K562 (cell line): ENCODE data around the gene TUBB1. TPM values are rescaled to one million over a fixed set of nuclear protein-coding genes. Genes with fewer than 3 reads are reported as not detected.

ENCODE experiments used
- ATAC-seq: fragments of 200-7000 bp; cut with Tn5 transposase; 3 replicates; pipeline ENCODE4 v1.9.1; 2020; ENCODE audit warnings: moderate library complexity
- BruUV-seq: library from RNA; stranded (reverse); fragments of 400-500 nt; replicated peaks from 2 replicates; lab custom pipeline; 2021; lab: Mats Ljungman, UMichigan
- CTCF ChIA-PET: fragments of 300-600 bp; formaldehyde crosslinking; extraction: SDS; loops from one replicate; lab custom pipeline; 2021; ENCODE audit warnings: low intra/inter-chr PET ratio; lab: Yijun Ruan, JAX
- POLR2A ChIA-PET: fragments of 300-600, 350-650 bp; sonication (Branson Sonifier 250); formaldehyde crosslinking; extraction: SDS; loops from one replicate; lab custom pipeline; 2021; ENCODE audit warnings: antibody characterized with exemption, inconsistent platforms; lab: Yijun Ruan, JAX
- DNase-seq, 4 experiments: peaks; one replicate each; pipeline versions ENCODE4 v3.0.0 to v3.0.0-alpha.2; 2011 to 2018; ENCODE audit warnings: low spot score in 3 of 4, mixed read lengths in 3 of 4; ENCODE audit errors: extremely low read depth in 1 of 4
- FAIRE-seq: peaks from 2 replicates; lab custom pipeline; 2011; peaks lifted over from hg19 to GRCh38; lab: Jason Lieb, UNC
- H2AFZ ChIP-seq: 2 replicates; pipeline ENCODE4 v1.6.0; 2011; ENCODE audit warnings: low read depth, low read length, control low read depth, inconsistent platforms
- H3K27ac ChIP-seq: fragments of 200-600 bp; 3 replicates; pipeline ENCODE4 v1.8.0; 2011; ENCODE audit warnings: low read depth, mild to moderate bottlenecking, control low read depth, inconsistent platforms, low read length, moderate library complexity, mixed read lengths; ENCODE audit errors: extremely low read depth
- H3K27me3 ChIP-seq, 2 experiments: fragments of 300-600 bp in 1 of 2; 2 replicates in 1 of 2; 3 replicates in 1 of 2; pipeline versions ENCODE4 v1.6.0 to v1.8.0; 2011; ENCODE audit warnings: inconsistent platforms in 2 of 2, low read length in 2 of 2, mild to moderate bottlenecking in 1 of 2, mixed read lengths in 1 of 2, moderate library complexity in 1 of 2; ENCODE audit not compliant: control insufficient read depth in 2 of 2, insufficient read depth in 2 of 2
- H3K36me3 ChIP-seq: fragments of 300-600 bp; 3 replicates; pipeline ENCODE4 v1.8.0; 2011; ENCODE audit warnings: mild to moderate bottlenecking, low read length, inconsistent platforms; ENCODE audit not compliant: control insufficient read depth, insufficient read depth
- H3K4me1 ChIP-seq, 2 experiments: fragments of 200-600 bp in 1 of 2; replicated peaks in 1 of 2; 2 replicates in 1 of 2; 3 replicates in 1 of 2; pipeline versions ENCODE4 v1.5.1 to v1.8.0; 2011; ENCODE audit warnings: inconsistent platforms in 2 of 2, low read length in 2 of 2, mild to moderate bottlenecking in 1 of 2, mixed read lengths in 1 of 2, moderate library complexity in 1 of 2; ENCODE audit not compliant: control insufficient read depth in 2 of 2, insufficient read depth in 2 of 2
- H3K4me2 ChIP-seq: 2 replicates; pipeline ENCODE4 v1.6.1; 2011; ENCODE audit warnings: low read length, control low read depth, inconsistent platforms, mixed read lengths; ENCODE audit not compliant: insufficient read depth
- H3K4me3 ChIP-seq: fragments of 200-600 bp; sonication (generic), shearing (Covaris generic); 2 replicates; pipeline ENCODE4 v1.5.1; 2016; ENCODE audit warnings: control low read depth, inconsistent platforms
- H3K79me2 ChIP-seq: fragments of 200-600 bp; 3 replicates; pipeline ENCODE4 v1.8.0; 2011; ENCODE audit warnings: low read length, inconsistent platforms; ENCODE audit not compliant: control insufficient read depth, insufficient read depth
- H3K9ac ChIP-seq, 2 experiments: 2 replicates each; pipeline versions ENCODE4 v1.6.0 to v1.6.1; 2011; ENCODE audit warnings: low read depth in 2 of 2, low read length in 2 of 2, control low read depth in 1 of 2, inconsistent platforms in 1 of 2, mild to moderate bottlenecking in 1 of 2, mixed read lengths in 1 of 2; ENCODE audit not compliant: insufficient read depth in 1 of 2
- H3K9me1 ChIP-seq: one replicate; pipeline ENCODE4 v1.6.0; 2011; ENCODE audit warnings: inconsistent platforms, mild to moderate bottlenecking, low read length, moderate library complexity; ENCODE audit not compliant: control insufficient read depth, insufficient read depth
- H3K9me3 ChIP-seq: replicated peaks from 2 replicates; pipeline ENCODE4 v1.5.1; 2011; ENCODE audit warnings: low read depth, low read length, inconsistent platforms; ENCODE audit not compliant: control insufficient read depth, insufficient read depth
- H4K20me1 ChIP-seq: replicated peaks from 2 replicates; pipeline ENCODE4 v1.6.1; 2011; ENCODE audit warnings: low read length, inconsistent platforms, mixed read lengths; ENCODE audit not compliant: control insufficient read depth, insufficient read depth
- CAMTA2 ChIP-seq: fragments of 250-450 bp; sonication (Bioruptor Pico); conservative IDR thresholded peaks from 2 replicates; pipeline ENCODE4 v1.5.1; 2022
- CHD4 ChIP-seq: fragments of 200-600 bp; sonication (generic); IDR thresholded peaks from 3 replicates; pipeline ENCODE4 v1.6.1; 2012; ENCODE audit warnings: low read depth, mild to moderate bottlenecking, mixed read lengths, low read length, inconsistent platforms; ENCODE audit not compliant: insufficient read depth, insufficient replicate concordance, poor library complexity, severe bottlenecking
- DMBX1 ChIP-seq: fragments of 250-450 bp; sonication (Bioruptor Pico); IDR thresholded peaks from 2 replicates; pipeline ENCODE4 v1.8.0; 2022; ENCODE audit warnings: inconsistent platforms, mild to moderate bottlenecking, moderate library complexity, borderline replicate concordance
- EGR1 ChIP-seq: fragments of 450-650 bp; conservative IDR thresholded peaks from 2 replicates; pipeline ENCODE4 v1.6.1; 2017; ENCODE audit warnings: mild to moderate bottlenecking
- ERF ChIP-seq: fragments of 450-650 bp; formaldehyde crosslinking; IDR thresholded peaks from 2 replicates; pipeline ENCODE4 v1.4.0; 2020; ENCODE audit warnings: mild to moderate bottlenecking, mixed read lengths
- GTF2B ChIP-seq: IDR thresholded peaks from 2 replicates; pipeline ENCODE4 v1.6.1; 2011; ENCODE audit not compliant: insufficient read length; ENCODE audit errors: extremely low read depth
- MEF2D ChIP-seq: conservative IDR thresholded peaks from 2 replicates; pipeline ENCODE4 v1.6.1; 2016; ENCODE audit warnings: low read depth, missing genetic modification characterization, missing compliant biosample characterization
- PRDM10 ChIP-seq: fragments of 450-650 bp; IDR thresholded peaks from 2 replicates; pipeline ENCODE4 v1.6.1; 2018; ENCODE audit not compliant: partially characterized antibody
- SRSF1 ChIP-seq: fragments of 200-400 bp; formaldehyde crosslinking; IDR thresholded peaks from 2 replicates; pipeline ENCODE4 v1.6.1; 2017; ENCODE audit warnings: mild to moderate bottlenecking, low read depth, low read length, moderate library complexity
- ZNF175 ChIP-seq: fragments of 200-800 bp; sonication (Bioruptor generic); IDR thresholded peaks from 2 replicates; pipeline ENCODE4 v1.6.1; 2016; ENCODE audit warnings: low read depth, mild to moderate bottlenecking, missing genetic modification characterization, missing compliant biosample characterization
- WGBS: fragments of 100-300 bp; shearing (Covaris generic); methylation state at CpG from one replicate; pipeline ENCODE4 v1.1.6; 2016; ENCODE audit warnings: low coverage, mixed read lengths; ENCODE audit not compliant: insufficient coverage; ENCODE audit errors: missing lambda C conversion rate; 5-methylcytosine and 5-hydroxymethylcytosine counted together
- in situ Hi-C: fragments of 300-500 bp; cut with MboI; formaldehyde crosslinking; loops from 4 replicates; pipeline ENCODE4 v1.15.0; 2018; ENCODE audit warnings: inconsistent platforms, mixed read lengths
- intact Hi-C: fragments of 100-400 bp; cut with micrococcal nuclease; formaldehyde crosslinking; loops from 2 replicates; pipeline ENCODE4 v1.14.2; 2022
- polyA plus RNA-seq, 8 experiments: library from polyadenylated mRNA; depleted of rRNA in 4 of 8; stranded (reverse) in 5 of 8; unstranded in 3 of 8; fragments of >200 nt; fragmentation: Nextera tagmentation in 2 of 8; fragmentation: Illumina TruSeq in 1 of 8; extraction: Ambion mirVana in 2 of 8; extraction: Trizol in 1 of 8; gene quantifications; 2 replicates each; pipeline versions ENCODE4 v1.2.1 to v1.2.3, GENCODE V29; 2011 to 2014; ENCODE audit warnings: inconsistent platforms in 1 of 8, missing spikeins in 1 of 8
- total RNA-seq, 7 experiments: library from RNA; depleted of rRNA in 6 of 7; stranded (reverse); fragments of >200 nt in 6 of 7; fragmentation: Illumina TruSeq in 2 of 7; extraction: Trizol in 2 of 7; gene quantifications; 2 replicates each; pipeline versions ENCODE4 v1.2.1 to v1.2.3, GENCODE V29; 2011 to 2021; ENCODE audit warnings: low replicate concordance in 1 of 7
- TF ChIP-seq, protein P1 (sequence below): fragments of 250-450 bp; sonication (Bioruptor Pico); IDR thresholded peaks from 2 replicates; pipeline ENCODE4 v1.4.0; 2020

TUBB1 gene
- total and polyA plus RNA-seq, 9 of the 15 experiments (the other 6 are each of a cell fraction or from before 2014, with no cell fraction given) = 1.5 to 3.9 (median 2.4) TPM

- TF ChIP-seq GTF2B (no peak), CAMTA2 (no peak), CHD4 (no peak), DMBX1 (CRISPR knock-in tag) (no peak), SRSF1 (no peak), EGR1 (no peak)
Observed at GRCh38 chr20:58991715-58992114, 27.5 kb upstream of the TUBB1 start (continued).

DNA sequence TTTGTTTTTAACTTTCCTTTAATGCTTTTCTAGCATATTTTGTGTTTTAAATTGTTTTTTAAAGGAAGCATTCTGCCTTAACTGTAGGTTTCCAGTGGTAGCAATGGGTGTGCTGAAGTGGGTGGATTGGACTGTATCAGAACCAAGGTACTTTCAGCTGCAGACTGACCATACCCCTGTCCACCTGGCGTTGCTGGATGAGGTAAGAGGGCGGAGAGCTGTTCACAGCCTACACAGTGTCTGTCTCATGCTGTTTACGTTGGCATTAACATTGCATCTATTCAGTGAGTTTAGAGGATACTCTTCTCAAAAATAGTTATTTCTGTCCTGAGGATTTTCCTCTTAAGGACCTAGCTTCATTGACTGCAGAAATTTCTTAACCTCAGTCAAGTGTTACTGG is 26.3 kb upstream of the TUBB1 start:
- 95% methylated on average over 3 of the region's 3 CpGs for WGBS
- no peak overlapping the region for H3K9ac ChIP-seq
- ChIA-PET POLR2A (interaction anchor here (0.7 to 4.0 kb wide), 6 partner anchors 10 to 35 kb away, joined by 3 to 29 read pairs (median 4); partner anchors contain the start of genes NELFCD and TUBB1), CTCF (no interaction called here)
- 0 out of 3 replicates have a peak, but pooled peaks cover under 1% of the 10 kb centered on the region for H3K79me2 ChIP-seq
- H3K36me3 ChIP-seq = peaks cover 98% of the 10 kb centered on the region
- peaks cover 0 to 7% of the 10 kb centered on the region in 2 experiments; a peak in 1 of 5 replicates for H3K4me1 ChIP-seq
- intact Hi-C loops (no loop called here), in situ Hi-C loops (no loop called here)
- no peaks in the 10 kb centered on the region for H3K9me3 ChIP-seq
- ATAC-seq = no peak
- H3K4me2 ChIP-seq = no peak overlapping the region
- H4K20me1 ChIP-seq = 0 out of 2 replicates have a peak, but pooled peaks cover 4% of the 10 kb centered on the region
- FAIRE-seq = no peak
- DNase-seq = no peak
- no peak overlapping the region for H2AFZ ChIP-seq
- no peaks in the 10 kb centered on the region for H3K27me3 ChIP-seq
- no peak overlapping the region for H3K27ac ChIP-seq
- no peak overlapping the region for H3K4me3 ChIP-seq
- no peaks in the 10 kb centered on the region for H3K9me1 ChIP-seq
- BruUV-seq = no TSS peak
- TF ChIP-seq, protein P1, sequence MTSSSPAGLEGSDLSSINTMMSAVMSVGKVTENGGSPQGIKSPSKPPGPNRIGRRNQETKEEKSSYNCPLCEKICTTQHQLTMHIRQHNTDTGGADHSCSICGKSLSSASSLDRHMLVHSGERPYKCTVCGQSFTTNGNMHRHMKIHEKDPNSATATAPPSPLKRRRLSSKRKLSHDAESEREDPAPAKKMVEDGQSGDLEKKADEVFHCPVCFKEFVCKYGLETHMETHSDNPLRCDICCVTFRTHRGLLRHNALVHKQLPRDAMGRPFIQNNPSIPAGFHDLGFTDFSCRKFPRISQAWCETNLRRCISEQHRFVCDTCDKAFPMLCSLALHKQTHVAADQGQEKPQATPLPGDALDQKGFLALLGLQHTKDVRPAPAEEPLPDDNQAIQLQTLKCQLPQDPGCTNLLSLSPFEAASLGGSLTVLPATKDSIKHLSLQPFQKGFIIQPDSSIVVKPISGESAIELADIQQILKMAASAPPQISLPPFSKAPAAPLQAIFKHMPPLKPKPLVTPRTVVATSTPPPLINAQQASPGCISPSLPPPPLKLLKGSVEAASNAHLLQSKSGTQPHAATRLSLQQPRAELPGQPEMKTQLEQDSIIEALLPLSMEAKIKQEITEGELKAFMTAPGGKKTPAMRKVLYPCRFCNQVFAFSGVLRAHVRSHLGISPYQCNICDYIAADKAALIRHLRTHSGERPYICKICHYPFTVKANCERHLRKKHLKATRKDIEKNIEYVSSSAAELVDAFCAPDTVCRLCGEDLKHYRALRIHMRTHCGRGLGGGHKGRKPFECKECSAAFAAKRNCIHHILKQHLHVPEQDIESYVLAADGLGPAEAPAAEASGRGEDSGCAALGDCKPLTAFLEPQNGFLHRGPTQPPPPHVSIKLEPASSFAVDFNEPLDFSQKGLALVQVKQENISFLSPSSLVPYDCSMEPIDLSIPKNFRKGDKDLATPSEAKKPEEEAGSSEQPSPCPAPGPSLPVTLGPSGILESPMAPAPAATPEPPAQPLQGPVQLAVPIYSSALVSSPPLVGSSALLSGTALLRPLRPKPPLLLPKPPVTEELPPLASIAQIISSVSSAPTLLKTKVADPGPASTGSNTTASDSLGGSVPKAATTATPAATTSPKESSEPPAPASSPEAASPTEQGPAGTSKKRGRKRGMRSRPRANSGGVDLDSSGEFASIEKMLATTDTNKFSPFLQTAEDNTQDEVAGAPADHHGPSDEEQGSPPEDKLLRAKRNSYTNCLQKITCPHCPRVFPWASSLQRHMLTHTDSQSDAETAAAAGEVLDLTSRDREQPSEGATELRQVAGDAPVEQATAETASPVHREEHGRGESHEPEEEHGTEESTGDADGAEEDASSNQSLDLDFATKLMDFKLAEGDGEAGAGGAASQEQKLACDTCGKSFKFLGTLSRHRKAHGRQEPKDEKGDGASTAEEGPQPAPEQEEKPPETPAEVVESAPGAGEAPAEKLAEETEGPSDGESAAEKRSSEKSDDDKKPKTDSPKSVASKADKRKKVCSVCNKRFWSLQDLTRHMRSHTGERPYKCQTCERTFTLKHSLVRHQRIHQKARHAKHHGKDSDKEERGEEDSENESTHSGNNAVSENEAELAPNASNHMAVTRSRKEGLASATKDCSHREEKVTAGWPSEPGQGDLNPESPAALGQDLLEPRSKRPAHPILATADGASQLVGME (CRISPR knock-in tag) = no peak
- TF ChIP-seq ERF = no peak
- no peak for TF ChIP-seq ZNF175 (CRISPR knock-in tag)
- no peak for TF ChIP-seq PRDM10
- TF ChIP-seq MEF2D (tag) = no peak
